ENCODE results near the gene FRMD3.

The FRMD3 gene

DNA sequence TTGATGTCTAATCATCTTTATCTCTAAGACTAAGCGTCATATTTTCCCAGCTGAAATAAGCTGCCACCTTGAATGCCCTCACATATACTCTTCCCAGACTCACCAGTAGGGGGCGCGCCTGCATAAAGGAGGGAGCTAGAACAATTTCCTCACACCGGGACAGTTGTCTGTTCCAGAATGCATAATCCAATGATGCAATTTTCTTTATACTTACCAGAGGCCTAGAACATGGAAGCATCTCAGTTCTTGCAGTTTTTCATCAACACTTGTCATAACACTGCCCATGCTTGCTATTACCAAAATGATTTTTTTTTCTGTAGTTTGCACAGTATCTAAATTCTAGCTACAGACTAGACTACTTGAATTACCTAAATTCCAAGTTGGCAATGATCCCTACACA, 203.9 kb downstream of the FRMD3 start:
- in situ Hi-C loops (cut with MboI; ENCODE audit: low sequenced_read_pairs, unreplicated experiment): loop anchor here (10.0 to 25.0 kb wide), 2 partner anchors 210 to 578 kb away; partner anchors contain the start of gene KIF27
- DNase-seq (ENCODE audit: low spot score): peak; percentile 44

DNA sequence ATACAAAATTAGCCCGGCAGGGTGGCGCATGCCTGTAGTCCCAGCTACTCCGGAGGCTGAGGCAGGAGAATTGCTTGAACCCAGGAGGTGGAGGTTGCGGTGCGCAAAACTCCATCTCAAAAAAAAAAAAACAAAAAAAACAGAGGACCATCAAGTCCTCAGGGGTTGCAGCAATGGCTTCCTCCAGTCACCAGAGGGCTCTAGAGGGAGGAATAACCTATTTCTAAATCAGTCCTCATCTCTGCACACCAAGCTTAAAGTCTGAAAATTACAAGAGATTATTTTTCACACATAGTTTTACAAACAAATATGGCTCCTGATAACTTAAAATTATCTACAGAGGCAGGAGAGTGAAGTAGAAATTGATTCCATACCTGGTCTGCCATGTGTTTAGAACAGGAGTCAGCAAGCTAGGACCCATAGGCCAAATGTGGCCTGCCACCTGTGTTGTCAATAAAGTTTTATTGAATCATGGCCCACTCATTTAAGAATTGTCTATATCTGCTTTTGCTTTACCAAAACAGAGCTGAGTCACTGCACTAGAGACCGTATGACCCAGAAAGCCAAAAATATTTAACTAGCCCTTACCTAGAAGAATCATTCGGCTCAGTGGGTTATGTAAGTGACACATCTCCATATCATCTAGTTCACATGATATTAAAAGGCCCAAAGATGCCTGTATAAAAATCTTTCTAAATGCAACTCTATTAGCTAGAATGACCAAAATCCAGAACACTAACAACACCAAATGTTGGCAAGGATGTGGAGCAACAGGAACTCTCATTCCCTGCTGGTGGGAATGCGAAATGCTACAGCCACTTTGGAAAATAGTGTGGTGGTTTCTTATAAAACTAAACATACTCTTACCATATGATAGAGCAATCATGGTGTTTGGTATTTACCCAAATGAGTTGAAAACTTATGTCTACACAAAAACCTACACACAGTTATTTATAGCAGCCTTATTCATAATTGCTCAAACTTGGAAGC, 207.7 kb downstream of the FRMD3 start:
- in situ Hi-C loops (cut with MboI; ENCODE audit: low sequenced_read_pairs, unreplicated experiment): loop anchor here (10.0 to 25.0 kb wide), 2 partner anchors 214 to 582 kb away; partner anchors contain the start of gene KIF27
- TF ChIP-seq, protein P1, sequence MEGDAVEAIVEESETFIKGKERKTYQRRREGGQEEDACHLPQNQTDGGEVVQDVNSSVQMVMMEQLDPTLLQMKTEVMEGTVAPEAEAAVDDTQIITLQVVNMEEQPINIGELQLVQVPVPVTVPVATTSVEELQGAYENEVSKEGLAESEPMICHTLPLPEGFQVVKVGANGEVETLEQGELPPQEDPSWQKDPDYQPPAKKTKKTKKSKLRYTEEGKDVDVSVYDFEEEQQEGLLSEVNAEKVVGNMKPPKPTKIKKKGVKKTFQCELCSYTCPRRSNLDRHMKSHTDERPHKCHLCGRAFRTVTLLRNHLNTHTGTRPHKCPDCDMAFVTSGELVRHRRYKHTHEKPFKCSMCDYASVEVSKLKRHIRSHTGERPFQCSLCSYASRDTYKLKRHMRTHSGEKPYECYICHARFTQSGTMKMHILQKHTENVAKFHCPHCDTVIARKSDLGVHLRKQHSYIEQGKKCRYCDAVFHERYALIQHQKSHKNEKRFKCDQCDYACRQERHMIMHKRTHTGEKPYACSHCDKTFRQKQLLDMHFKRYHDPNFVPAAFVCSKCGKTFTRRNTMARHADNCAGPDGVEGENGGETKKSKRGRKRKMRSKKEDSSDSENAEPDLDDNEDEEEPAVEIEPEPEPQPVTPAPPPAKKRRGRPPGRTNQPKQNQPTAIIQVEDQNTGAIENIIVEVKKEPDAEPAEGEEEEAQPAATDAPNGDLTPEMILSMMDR (IDR thresholded peaks at IDR 0.05; ENCODE audit: borderline replicate concordance, control extremely low read depth, extremely low read depth, insufficient read depth, missing control alignments): no peak
- no peak for DNase-seq (ENCODE audit: low spot score)

More for the DNA sequence above, 203.9 kb downstream of the FRMD3 start:
- TF ChIP-seq, protein P1 (IDR thresholded peaks at IDR 0.05; ENCODE audit: borderline replicate concordance, control extremely low read depth, extremely low read depth, insufficient read depth, missing control alignments): peak; percentile 91

DNA sequence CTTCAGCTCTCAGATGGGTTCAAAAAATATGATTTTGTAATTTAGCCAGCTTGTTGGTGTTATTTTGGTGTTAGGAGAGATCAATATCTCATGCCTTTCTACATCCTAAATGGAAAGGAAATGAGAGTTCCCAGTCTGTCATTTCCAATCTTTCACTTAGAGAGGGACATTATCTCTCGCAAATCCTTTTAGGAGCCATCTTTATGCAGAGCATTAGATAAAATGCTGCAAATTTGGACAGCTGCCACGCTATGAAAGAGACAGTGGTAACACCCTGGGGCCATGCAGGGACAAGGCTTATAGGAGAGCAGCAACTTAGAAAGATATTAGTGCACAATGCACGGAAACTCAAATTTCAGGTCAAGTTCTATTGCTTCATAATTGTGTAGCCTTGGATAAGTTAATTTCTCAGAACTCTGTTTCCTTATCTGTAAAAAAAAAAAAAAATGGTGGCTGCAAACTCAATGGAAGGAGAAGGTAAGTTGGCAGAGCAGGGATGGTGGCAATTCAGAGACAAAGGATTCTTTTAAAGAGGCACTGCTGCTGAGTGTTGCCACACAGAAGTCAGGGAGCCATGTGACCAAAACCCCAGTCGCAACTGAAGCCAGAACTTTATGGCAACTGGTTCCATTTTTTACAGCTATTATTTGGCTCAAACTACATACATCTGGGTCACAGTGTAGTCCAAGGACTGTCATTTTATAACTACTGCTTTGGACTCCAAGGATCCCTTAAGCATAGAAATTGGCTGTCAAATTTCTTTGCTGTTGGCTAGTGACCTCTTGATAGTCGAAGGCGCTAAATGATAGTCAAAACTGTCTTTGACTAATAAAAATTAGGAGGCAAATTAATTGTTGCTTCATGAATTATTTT, 210.2 kb downstream of the FRMD3 start:
- in situ Hi-C loops (cut with MboI; ENCODE audit: low sequenced_read_pairs, unreplicated experiment): loop anchor here (25.0 kb wide), 1 partner anchor 584 kb away; the partner anchor contains the start of gene KIF27
- TF ChIP-seq, protein P1 (IDR thresholded peaks at IDR 0.05; ENCODE audit: borderline replicate concordance, control extremely low read depth, extremely low read depth, insufficient read depth, missing control alignments): no peak
- DNase-seq (ENCODE audit: low spot score): no peak

DNA sequence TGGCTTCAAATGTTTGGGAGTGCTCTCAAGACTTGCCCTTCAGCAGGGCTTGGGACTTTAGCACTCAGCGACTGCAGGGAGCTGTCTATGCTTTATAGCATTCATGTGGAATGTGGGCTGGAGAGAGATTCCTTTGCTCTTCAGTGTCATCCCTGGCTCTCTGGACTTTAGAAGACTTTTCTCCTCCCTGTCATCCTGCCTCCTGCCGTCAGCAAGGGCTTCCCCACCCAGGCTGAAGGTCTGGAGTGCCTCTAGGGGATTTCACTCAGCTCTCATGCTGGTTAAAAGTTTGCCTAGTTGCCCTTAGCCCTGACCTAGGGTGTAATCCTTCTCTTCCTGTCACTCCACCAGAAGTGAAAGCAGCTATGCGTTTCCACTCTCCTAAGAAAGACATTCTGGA, 210.9 kb downstream of the FRMD3 start:
- TF ChIP-seq, protein P1 (IDR thresholded peaks at IDR 0.05; ENCODE audit: borderline replicate concordance, control extremely low read depth, extremely low read depth, insufficient read depth, missing control alignments): no peak
- in situ Hi-C loops (cut with MboI; ENCODE audit: low sequenced_read_pairs, unreplicated experiment): loop anchor here (25.0 kb wide), 1 partner anchor 585 kb away; the partner anchor contains the start of gene KIF27
- no peak for DNase-seq (ENCODE audit: low spot score)

DNA sequence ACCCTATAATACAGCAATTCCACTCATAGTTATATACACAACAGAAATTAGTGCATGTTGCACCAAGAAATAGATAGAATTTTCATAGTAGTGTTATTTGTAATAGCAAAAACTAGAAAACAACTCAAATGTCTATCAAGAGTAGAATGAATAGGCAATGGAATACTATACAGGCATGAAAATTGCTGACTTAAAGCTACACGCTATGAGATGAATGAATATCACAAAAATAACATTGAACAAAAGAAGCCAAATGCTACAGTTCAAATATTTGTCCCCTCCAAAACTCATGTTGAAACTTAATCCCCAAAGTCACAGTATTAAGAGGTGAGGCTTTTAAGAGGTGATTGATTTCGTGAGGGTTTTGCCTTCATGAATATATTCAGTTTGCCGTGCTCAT, 215.1 kb downstream of the FRMD3 start:
- TF ChIP-seq, protein P1 (IDR thresholded peaks at IDR 0.05; ENCODE audit: borderline replicate concordance, control extremely low read depth, extremely low read depth, insufficient read depth, missing control alignments): no peak
- DNase-seq (ENCODE audit: low spot score): no peak
- in situ Hi-C loops (cut with MboI; ENCODE audit: low sequenced_read_pairs, unreplicated experiment): no loop called here

DNA sequence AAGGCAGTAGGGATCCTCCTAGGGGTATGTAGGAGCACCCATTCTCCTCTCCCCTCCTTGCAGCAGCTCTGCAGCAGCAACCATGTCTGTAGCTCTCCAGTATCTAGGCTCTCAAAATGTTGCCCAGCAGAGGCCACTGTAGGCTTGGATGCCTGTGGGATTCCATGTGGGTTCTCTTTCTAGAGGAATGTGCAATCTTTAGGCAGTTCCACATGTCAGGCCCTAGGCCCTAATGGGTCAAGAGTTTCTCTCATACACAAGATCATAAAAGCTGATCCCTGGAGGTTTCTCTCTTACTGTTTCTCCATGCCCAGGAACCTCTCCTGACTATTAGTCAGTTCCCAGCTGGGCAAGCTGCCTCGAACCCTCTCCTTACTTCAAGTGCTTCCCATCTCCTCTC, 215.8 kb downstream of the FRMD3 start:
- in situ Hi-C loops (cut with MboI; ENCODE audit: low sequenced_read_pairs, unreplicated experiment): no loop called here
- TF ChIP-seq, protein P1 (IDR thresholded peaks at IDR 0.05; ENCODE audit: borderline replicate concordance, control extremely low read depth, extremely low read depth, insufficient read depth, missing control alignments): no peak
- no peak for DNase-seq (ENCODE audit: low spot score)
